ENCODE measurements around the gene CADM1. TPM values are rescaled to one million over a fixed set of nuclear protein-coding genes. Genes with fewer than 3 reads are reported as not detected.

Gene CADM1
- polyA plus RNA-seq, 12 donors: 25.2 to 123 (median 31.1) TPM

DNA sequence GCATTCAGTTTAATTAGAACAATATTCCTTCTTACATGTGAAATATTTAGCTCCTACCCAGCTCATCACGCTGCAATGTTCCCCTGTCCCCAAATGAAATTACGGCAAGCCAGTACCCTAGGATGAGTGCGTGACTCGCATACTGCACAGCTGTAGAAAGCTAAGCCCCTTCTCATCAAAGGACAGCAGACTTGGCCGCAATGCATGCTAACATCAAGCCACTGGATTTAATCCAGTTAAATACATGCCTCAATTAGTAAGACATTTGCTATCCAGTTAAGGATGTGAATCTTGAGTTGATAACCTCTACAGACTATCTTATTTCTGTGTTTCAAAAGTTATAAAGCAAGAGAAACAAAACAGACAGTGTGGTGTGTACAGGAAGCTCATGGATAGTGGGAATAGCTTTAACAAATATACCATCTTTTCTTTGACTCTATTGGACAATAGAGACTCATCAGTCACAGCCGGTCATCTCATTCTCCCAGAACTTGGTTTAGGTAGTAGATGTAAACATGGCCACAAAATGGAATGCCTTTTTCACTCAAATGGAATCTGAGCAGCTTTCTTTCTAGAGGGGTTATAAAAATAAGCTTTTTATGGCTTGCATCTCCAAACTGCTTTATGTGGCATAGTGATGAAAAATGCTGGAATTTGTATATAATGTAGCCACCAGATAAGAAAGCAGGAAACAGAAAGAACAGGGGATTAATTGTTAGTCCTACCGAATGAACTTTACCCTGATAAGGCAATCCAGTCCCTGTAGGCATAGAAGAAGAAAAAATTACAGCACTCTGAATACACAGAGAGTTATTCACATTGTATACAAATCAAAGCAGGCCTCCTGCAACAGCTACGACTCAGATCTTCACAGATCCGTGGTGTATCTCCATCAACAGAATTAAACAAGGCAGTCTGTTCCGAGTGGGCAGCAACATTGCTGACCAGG, 224.1 kb downstream of the CADM1 start:
- DNase-seq: no peak

DNA sequence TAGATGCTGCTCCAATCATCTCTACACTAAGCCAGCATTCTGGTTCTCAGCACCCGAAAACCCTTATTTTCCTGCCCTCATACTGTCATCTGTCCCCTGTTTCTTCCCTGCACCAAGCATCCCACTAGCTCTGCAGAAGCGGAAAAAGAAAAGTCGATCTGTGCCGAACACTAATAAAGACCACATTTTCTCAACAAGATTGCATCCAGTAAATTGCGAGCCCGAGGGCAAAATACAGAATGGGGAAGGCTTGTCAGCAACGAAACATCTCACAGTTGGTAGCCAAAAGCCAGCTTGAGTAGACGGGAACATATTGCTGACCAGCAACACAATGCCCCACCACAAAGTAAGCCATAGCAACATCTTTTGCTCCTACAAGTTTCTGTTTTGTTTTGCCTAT, 227.4 kb downstream of the CADM1 start:
- DNase-seq: no peak

DNA sequence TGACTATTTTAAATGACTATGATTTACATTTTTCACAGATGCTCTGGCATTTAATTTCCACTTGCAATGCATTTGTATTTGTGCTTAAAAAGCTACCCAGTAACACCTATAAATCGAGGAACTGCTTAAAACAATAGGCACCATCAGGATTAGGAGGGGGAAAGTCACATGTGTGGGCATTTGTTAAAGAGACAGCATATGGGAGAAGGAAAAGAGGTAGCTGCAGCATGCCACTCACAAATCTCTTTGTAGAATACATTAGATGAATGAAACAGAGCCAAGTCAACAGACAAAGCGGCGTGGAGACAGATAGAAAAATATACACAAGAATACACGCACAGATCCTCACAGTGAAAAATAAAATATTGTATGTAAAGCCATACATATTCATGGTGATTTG, 228.0 kb downstream of the CADM1 start:
- no peak for DNase-seq

DNA sequence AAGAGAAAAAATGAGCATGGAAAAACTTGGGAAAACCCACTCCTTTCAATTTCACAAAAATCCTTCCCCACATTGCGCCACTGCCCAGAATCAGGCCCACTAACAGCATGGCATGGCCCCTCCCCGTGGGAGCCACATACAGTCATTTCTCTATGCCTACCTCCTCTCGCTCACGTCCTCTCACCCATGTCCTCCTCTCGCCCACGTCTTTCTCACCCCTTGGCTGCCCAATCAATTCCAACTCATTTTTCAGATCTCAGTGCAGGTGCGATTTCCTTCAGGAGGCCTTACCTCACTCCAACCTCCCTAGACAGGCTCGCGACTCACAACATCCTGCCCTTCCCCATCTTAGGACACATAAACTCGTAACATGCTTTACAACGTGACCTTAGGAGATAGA, 229.2 kb downstream of the CADM1 start:
- no peak for DNase-seq

DNA sequence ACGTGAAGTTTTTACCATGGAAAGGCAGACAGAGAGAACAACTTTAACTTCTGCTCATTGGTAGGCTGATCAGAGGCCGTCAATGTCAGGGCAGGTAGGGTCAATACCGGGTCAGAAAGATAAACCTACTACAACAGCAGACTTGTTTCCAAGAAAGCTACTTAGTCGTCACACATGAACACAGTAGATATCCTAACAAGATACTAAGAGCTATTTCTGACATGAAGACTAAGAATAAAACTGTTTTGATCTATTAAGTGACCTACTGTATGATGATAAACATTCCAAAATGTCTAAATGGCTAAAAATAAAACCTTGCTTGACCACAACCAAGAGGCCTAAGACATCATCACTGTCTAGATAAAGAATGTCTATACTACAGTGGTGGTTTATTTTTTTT, 231.3 kb downstream of the CADM1 start:
- no peak for DNase-seq

DNA sequence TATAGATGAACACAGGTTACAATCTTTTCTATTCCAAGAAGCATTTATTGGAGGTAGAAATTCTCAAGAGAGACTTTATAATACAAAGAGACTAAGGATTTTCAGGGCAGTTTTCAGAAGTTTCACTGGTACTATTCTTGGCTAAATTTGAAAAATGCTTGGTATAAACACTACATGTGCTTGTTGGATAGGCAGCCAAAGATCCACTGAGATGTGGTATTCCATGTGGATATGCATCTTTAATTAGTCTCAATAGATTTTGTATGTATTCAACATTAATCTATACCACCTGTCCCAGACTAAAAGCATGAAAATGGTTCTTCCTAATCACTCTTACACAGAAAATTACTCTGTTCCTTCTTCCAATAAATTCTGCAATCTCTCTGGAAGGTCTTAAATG, 232.6 kb downstream of the CADM1 start:
- no peak for DNase-seq

DNA sequence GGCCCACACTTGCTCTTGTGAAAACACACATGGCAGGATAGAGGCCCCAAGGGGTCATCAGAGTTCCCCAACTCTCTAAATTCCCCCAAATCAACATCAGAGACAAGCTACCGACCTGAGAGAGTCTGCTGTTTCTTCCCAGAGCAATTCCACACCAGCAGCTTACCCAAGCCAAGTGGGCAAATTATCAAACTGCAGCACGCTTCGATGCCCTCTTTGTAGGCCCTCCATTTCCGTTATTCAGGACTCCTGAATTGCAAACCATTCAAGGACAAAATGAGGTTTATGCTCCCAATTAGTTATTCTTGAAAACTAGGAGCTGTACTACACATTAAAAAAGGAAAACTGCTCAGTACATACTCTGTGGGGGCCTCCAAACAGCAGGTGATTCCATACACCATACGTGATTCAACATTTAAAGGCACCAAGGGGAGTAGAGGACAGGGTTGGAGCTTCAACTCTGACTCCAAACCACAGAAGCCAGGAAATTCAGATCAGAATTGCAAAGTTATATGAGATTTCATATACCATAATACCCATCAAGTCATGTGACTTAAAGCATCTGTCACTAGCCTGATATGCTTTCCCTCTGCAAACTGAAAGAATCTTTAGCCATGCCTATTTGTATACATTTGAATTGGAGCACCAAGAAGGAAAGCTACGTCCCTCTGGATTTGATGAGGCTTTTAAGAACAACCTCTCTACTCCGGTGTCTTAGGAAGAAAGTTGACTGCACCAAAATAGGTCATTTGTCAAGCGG, 234.8 kb downstream of the CADM1 start:
- no peak for DNase-seq

DNA sequence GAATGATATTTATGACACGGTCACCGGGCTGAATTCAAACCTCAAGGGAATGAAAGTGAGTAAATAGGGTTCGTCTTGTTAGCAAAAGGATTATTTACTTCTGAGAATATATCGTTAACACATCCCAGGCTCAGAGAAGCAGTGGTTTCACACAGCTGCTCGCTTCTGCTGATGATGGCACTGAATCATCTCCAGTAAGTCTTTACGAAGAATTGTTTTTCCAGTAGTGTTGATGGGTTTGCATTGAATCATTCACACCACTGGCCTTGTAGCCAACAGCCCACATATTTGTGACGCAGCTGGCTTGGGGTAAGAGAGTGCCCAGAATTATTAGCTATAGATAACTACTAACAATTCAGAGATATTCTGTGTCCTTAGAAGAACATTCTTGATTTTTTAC, 236.3 kb downstream of the CADM1 start:
- no peak for DNase-seq

DNA sequence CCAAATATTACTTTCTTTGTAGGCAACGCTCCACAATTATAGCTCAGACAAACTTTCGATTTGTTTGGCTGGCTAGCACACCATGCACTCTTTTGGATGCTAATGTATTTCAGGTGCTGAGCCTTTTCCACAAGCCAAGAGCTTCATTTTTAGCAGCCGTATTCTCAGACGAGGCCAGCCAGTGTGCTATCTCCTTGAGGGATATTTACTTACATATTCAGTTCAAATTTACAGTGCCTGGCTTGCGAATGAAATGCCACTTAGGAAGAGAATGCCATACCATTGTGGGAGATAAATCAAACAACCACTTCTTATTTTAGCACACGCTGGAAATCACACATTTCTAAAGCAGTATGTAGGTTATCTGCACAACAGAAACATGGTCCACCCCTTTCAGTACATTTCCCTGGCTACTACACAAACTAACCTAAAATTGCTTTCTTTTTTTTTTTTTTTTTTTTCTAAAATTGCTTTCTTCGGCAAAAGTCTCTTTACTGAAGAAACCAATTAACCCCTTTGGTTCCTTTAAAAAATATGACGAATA, 236.9 kb downstream of the CADM1 start:
- peak; percentile 9 for DNase-seq

DNA sequence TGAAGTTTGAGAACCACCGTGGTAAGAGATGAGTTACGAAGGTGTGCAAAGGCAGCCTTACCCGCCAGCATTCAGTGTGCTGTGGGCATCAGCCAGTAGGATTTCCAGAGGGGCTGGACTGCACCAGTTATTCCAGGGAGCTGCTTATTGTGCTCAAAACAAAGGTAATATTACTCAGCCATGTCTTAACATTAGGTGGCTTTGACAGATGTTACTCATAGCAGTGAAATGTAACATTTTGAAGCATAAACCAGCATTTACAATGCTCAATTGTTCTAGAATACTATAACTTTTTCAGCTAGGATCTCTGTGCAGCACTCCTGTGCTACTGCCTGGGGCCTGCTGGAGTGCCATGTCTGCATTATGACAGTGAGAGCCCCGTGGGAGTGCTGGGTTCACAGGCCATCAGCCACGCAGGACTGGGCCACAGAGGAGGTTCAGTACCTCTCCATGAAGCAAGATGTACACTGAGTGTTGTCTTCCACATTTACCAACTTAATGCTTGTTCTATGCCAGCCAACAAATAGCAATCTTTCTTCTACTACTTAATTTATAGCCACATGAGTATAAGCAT, 238.1 kb downstream of the CADM1 start:
- no peak for DNase-seq

DNA sequence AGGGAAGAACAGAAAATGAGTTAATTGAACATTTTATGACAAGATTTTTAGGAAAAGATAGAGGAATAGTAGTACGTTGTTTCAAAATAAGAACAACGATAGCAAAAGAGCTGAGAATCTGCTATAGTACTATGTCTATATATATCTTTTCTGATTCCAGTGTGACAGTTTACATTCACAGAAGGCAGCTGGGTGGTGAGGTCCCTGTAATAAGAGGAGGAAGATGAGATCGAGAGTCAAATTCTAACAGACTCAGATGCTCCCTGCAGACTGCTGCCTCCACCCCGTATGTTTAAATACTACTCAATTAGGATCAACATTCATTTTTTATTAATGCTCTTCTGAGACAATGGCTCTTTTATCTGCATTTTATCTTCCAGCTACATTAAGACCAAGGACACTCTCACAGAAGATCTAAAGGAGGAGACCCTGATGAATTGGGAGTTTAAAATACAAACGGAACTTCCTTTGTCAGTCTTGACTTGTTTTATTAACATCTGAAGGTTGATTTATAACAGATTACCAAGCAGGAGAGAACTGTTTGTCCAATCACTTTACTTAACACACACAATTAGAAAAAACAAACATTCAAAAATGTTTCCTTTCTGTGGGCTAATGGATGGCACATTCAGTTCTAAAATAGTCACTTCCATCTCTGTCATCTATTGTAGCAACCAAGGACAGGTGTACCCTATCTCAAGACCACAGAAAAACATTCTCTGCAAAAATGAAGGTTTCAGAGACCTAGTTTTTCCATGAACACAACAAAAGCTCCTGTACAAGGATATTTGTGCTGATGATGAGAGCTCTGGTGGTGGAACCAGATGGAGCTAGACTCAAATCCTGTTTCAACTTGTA, 240.2 kb downstream of the CADM1 start:
- DNase-seq: no peak

DNA sequence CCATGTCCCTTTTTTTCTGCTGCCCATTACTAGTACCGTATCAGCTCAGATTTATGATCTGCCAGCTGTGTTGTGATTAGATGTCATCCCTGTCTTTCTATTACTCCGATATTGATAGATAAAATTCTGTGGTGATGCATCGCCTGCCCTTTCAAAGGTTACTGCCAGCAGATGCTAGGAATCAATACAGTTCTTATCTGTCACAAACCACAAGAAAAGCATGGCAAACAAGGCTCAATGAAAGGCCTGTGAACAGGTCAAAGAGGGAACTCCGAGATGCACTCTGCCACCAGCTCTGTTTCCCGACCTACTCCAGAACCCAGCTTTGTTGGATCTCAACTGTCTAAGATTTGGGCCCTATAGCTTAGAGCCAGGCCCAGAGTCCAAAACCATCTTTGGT, 246.0 kb downstream of the CADM1 start:
- DNase-seq: no peak

DNA sequence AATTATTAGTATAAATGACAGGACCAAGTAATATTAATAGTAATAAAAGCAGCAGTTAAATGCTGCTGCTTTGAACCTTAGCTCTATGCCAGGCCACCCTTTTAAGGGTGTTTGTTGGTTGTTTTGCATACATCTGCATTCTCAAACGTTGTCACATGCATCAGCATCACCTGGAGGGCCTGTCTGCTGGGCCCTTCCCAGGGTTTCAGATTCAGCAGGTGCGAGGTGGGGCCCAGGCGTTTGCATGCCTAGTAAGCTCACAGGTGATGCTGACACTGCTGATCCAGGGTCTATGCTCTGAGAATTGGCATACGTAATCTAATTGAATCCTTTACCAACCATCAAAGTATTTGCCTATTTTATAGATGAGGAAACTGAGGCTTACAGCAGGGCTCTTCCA, 246.5 kb downstream of the CADM1 start:
- no peak for DNase-seq

DNA sequence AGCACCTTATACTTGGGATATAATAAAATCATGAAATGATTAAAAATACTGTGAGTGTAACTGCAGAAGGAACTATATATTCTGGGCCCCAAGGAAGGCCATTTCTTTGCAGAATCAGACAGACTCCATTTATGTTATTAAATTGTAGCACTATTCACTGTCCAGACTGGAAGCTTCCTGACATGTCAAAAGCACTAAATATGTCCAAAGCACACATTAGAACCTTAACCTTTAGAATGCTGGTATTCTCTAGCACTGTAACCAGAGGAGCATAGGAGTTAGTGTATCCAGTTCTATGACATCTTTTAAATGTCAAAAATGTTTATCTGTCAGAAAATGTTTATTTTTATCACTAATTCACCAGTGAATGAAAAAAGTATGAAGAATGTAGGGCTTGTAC, 246.9 kb downstream of the CADM1 start:
- DNase-seq: no peak

DNA sequence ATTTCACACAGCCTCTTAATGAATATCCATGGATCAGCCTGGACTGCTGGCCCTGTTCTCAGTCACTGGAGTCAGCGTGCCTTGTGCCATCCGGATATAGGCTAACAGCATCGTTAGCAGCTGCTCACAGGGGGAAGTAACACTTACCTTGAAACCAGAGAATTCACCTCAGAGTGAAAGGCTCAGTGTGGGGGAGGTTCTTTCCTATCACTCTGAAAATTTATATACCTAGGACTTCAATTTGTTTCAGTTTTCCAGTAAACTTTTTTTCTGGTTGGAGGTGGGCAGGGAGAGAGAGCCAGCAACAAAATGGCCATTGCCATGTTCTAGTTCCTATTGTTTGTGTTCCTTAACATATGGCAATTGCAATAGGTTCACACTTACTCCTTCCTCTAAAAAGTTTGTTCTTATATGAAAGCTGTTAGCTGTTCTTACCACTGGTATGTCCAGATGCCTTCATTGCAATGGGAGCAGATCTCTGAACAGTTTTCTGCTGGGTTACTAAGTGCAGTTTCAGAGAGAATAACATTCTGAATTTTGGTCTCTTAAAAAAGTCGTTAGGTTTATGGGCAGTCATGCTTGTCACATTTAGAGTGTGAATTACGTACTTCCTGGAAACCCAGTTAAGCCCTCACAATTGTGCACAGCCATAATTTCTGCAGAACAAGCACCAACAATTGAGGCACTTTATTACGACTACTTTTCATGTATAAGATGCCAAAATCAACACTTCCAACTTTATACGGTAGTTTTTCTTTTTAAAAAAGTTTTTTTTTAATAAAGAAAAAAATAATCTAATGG, 247.6 kb downstream of the CADM1 start:
- DNase-seq: no peak

DNA sequence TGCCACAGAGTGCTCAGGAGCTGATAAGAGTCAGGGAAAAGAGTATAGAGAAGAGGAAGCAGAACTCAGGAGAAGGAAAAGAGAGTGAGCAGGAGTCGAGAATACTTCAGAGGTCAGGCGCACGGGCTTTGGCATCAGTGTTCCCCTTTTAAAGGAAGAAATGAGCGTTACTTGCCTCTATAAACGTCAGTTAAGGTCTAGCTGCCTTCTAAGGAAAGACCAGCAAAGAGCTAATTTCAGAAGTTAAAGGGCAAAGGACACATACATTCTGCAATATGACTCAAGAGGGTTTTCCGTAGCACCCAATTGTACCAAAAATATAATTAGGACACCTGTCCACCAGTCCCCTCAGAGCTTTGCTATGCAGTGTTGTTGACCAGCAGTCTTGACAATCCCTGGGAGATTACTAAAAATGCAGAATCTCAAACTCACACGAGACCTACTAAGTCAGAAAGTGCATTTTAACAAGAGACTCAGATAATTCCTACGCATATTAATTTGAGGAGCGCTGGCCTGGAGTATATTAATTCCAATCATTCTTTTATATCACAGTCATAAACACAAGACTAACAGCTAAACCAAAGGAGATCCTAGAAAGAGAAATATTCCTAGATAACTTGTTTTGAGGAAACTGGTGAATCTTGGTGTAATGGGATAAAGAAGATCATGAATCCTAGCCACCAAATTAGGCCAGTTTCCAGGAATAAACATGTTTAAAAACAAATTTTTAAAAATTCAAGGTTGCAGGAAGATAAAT, 249.0 kb downstream of the CADM1 start:
- no peak for DNase-seq

DNA sequence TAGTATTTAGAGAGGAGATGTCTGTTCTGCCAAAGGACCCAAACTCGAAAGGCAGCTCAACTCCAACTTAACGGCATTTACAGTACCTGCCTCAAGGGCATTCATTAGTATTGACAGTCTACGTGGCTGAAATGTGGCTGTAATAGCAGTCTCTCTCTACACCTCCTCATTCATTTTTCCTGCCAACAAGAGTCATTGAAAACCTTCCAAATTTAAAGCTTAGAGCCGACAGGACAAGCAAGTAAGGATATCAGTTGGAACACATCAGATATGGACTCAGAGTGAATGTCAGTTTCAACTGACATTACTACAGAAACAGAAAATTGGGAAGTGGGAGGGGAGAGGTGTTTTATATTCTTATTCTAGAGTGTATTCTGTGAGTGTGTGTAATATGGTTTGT, 253.1 kb downstream of the CADM1 start:
- DNase-seq: no peak

DNA sequence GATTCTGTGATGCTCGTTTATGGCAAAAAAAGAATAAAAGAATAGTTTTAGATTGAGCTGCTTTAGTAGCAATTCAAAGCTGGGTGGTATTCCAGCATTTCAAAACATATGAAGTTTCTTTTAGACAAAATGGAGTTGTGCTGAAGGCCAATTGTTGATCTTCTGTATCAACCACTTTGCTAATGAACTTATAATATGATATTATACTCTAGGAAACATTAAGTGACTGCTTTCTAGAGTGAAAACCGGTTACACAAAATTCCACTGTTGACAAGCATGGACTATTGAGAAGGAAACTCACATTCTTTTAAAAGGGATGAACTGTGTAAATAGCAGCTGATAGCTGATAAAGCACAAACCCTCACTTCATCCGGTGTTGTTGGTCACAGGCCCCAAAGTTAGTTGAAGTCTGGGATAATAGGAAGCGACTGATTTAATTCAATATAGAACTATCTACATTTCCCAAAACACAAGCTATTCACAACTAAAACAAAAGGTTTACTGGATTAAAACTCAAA, 255.1 kb downstream of the CADM1 start:
- no peak for DNase-seq

DNA sequence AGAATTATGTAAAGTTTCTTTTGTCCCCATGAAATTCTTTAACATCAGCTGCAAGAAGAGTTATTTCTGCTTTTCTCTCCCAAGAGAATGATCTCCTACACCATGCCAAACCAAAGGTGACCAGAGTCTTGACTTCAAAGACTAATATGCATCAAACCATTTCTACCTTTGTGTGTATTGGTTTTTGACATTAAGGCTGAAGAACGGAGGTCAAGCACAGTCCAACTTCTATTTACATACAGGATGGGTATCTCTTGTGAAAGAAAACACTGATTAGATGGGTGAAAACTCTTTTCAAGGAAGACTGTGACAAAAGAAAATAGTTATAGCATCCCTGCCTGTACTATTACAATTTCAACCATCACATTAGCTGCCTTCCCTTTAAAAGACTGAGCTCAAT, 256.3 kb downstream of the CADM1 start:
- no peak for DNase-seq

DNA sequence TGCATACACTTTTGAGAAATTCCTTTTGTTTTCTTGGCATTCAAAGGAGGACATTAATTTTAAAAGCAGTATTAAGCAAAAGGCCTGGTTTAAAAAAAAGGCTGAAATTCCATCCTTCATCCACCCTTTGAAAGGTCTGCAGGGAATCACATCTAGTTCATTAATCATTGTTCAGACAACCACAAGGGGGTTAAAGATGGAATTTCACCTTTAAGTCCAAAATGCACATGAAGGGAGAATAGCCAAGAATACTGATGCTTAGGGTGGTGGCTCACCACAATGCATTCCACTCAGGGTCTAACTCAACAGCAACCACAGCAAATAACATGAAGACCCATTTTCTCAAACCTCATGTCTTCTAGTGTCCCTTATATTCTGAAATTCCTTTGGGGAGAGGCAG, 256.9 kb downstream of the CADM1 start:
- DNase-seq: no peak
